ENCODE data around the gene HPGDS. TPM values are rescaled to one million over a fixed set of nuclear protein-coding genes. Genes with fewer than 3 reads are reported as not detected.

Gene HPGDS
- polyA plus RNA-seq, 1 donor from 2014 or later = not detected

DNA sequence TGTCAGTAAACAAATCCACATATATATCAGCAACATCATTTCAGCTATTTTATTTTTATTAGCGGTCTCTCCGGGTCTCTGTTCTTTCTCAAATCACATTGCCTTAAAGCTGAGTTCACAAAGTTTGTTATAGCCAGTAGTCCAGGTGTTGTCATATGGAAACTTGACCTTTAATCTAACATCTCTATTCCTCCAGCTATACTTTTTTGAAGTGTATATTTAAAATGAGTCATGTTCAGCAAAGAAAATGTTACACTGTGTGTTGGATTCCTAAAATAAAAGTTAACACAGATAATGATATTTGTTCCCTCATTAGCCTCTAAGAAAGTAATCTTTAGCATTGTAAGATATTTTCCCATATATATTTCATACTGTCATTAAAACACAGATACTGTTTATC is 71.4 kb downstream of the HPGDS start:
- TF ChIP-seq TAF1 (IDR thresholded peaks at IDR 0.05; ENCODE audit: low read depth) (no peak), EZH2 (IDR thresholded peaks at IDR 0.05; ENCODE audit: borderline replicate concordance, insufficient read depth, low read length, poor library complexity, severe bottlenecking) (no peak), POLR2AphosphoS5 (IDR thresholded peaks at IDR 0.05) (no peak), SMC3 (conservative IDR thresholded peaks at IDR 0.05; ENCODE audit: poor library complexity) (no peak), EP300 (conservative IDR thresholded peaks at IDR 0.05; ENCODE audit: poor library complexity, severe bottlenecking) (no peak), MXI1 (conservative IDR thresholded peaks at IDR 0.05; ENCODE audit: poor library complexity, severe bottlenecking) (no peak), RAD21 (conservative IDR thresholded peaks at IDR 0.05) (no peak)
- TF ChIP-seq, protein P1, sequence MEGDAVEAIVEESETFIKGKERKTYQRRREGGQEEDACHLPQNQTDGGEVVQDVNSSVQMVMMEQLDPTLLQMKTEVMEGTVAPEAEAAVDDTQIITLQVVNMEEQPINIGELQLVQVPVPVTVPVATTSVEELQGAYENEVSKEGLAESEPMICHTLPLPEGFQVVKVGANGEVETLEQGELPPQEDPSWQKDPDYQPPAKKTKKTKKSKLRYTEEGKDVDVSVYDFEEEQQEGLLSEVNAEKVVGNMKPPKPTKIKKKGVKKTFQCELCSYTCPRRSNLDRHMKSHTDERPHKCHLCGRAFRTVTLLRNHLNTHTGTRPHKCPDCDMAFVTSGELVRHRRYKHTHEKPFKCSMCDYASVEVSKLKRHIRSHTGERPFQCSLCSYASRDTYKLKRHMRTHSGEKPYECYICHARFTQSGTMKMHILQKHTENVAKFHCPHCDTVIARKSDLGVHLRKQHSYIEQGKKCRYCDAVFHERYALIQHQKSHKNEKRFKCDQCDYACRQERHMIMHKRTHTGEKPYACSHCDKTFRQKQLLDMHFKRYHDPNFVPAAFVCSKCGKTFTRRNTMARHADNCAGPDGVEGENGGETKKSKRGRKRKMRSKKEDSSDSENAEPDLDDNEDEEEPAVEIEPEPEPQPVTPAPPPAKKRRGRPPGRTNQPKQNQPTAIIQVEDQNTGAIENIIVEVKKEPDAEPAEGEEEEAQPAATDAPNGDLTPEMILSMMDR (IDR thresholded peaks at IDR 0.05; ENCODE audit: poor library complexity, severe bottlenecking) = no peak
- TF ChIP-seq, protein P2, sequence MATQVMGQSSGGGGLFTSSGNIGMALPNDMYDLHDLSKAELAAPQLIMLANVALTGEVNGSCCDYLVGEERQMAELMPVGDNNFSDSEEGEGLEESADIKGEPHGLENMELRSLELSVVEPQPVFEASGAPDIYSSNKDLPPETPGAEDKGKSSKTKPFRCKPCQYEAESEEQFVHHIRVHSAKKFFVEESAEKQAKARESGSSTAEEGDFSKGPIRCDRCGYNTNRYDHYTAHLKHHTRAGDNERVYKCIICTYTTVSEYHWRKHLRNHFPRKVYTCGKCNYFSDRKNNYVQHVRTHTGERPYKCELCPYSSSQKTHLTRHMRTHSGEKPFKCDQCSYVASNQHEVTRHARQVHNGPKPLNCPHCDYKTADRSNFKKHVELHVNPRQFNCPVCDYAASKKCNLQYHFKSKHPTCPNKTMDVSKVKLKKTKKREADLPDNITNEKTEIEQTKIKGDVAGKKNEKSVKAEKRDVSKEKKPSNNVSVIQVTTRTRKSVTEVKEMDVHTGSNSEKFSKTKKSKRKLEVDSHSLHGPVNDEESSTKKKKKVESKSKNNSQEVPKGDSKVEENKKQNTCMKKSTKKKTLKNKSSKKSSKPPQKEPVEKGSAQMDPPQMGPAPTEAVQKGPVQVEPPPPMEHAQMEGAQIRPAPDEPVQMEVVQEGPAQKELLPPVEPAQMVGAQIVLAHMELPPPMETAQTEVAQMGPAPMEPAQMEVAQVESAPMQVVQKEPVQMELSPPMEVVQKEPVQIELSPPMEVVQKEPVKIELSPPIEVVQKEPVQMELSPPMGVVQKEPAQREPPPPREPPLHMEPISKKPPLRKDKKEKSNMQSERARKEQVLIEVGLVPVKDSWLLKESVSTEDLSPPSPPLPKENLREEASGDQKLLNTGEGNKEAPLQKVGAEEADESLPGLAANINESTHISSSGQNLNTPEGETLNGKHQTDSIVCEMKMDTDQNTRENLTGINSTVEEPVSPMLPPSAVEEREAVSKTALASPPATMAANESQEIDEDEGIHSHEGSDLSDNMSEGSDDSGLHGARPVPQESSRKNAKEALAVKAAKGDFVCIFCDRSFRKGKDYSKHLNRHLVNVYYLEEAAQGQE (IDR thresholded peaks at IDR 0.05; ENCODE audit: borderline replicate concordance) = no peak
- no peak overlapping the region for H3K27ac ChIP-seq (ENCODE audit: low read length)
- no peaks in the 10 kb centered on the region for H3K27me3 ChIP-seq (ENCODE audit: insufficient read depth, low read depth, low read length)

DNA sequence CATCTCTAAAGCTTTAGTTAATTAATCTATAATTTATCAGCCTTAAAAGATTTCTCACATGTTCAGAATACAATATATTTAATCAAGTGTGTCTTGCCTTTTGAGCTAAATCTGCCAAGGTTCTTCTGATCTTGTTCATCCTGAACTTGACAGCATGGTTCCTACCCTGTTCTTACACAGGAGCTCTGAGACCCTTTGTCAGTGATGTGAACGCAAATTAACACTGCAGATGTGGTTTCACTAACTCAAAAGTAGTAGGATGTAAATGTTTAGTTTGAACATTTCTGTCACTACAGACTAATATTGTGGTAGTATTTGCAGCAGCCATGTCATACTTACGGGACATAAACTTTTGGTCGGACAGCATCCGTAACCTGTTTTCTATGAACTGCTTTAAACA is 75.6 kb downstream of the HPGDS start:
- TF ChIP-seq EP300 (conservative IDR thresholded peaks at IDR 0.05; ENCODE audit: poor library complexity, severe bottlenecking) (no peak), SMC3 (conservative IDR thresholded peaks at IDR 0.05; ENCODE audit: poor library complexity) (no peak), TAF1 (IDR thresholded peaks at IDR 0.05; ENCODE audit: low read depth) (no peak), MXI1 (conservative IDR thresholded peaks at IDR 0.05; ENCODE audit: poor library complexity, severe bottlenecking) (no peak), EZH2 (IDR thresholded peaks at IDR 0.05; ENCODE audit: borderline replicate concordance, insufficient read depth, low read length, poor library complexity, severe bottlenecking) (no peak), RAD21 (conservative IDR thresholded peaks at IDR 0.05) (no peak), POLR2AphosphoS5 (IDR thresholded peaks at IDR 0.05) (no peak)
- TF ChIP-seq, protein P2 (IDR thresholded peaks at IDR 0.05; ENCODE audit: borderline replicate concordance) = no peak
- TF ChIP-seq, protein P1 (IDR thresholded peaks at IDR 0.05; ENCODE audit: poor library complexity, severe bottlenecking) = no peak

More for the DNA sequence above, 71.4 kb downstream of the HPGDS start:
- Histone ChIP-seq H3K36me3 (ENCODE audit: insufficient read depth, low read length) (no peaks in the 10 kb centered on the region), H3F3A (ENCODE audit: insufficient read depth, low read length, poor library complexity, severe bottlenecking) (no peaks in the 10 kb centered on the region), H3K9me3 (ENCODE audit: low read length) (no peaks in the 10 kb centered on the region), H3K4me2 (ENCODE audit: low read length) (no peak overlapping the region), H3K79me2 (replicated peaks; ENCODE audit: insufficient read depth, low read length) (no peaks in the 10 kb centered on the region), H2AFZ (ENCODE audit: low read depth, low read length) (no peak overlapping the region), H4K20me1 (ENCODE audit: insufficient read depth) (no peaks in the 10 kb centered on the region), H3K9me2 (ENCODE audit: insufficient read depth, low read length) (no peaks in the 10 kb centered on the region), H3K4me3 (ENCODE audit: low read length) (no peak overlapping the region), H3K9ac (ENCODE audit: low read length) (no peak overlapping the region)

More for the DNA sequence above, 75.6 kb downstream of the HPGDS start:
- Histone ChIP-seq H3K9ac (ENCODE audit: low read length) (no peak overlapping the region), H3K9me3 (ENCODE audit: low read length) (no peaks in the 10 kb centered on the region), H4K20me1 (ENCODE audit: insufficient read depth) (no peaks in the 10 kb centered on the region), H3K36me3 (ENCODE audit: insufficient read depth, low read length) (no peaks in the 10 kb centered on the region), H3K4me2 (ENCODE audit: low read length) (no peak overlapping the region), H3K27ac (ENCODE audit: low read length) (no peak overlapping the region), H3F3A (ENCODE audit: insufficient read depth, low read length, poor library complexity, severe bottlenecking) (no peaks in the 10 kb centered on the region), H3K9me2 (ENCODE audit: insufficient read depth, low read length) (no peaks in the 10 kb centered on the region), H3K79me2 (replicated peaks; ENCODE audit: insufficient read depth, low read length) (no peaks in the 10 kb centered on the region), H3K27me3 (ENCODE audit: insufficient read depth, low read depth, low read length) (no peaks in the 10 kb centered on the region), H2AFZ (ENCODE audit: low read depth, low read length) (no peak overlapping the region), H3K4me3 (ENCODE audit: low read length) (no peak overlapping the region)
